ENCODE results near the gene FTO.

Gene FTO

DNA sequence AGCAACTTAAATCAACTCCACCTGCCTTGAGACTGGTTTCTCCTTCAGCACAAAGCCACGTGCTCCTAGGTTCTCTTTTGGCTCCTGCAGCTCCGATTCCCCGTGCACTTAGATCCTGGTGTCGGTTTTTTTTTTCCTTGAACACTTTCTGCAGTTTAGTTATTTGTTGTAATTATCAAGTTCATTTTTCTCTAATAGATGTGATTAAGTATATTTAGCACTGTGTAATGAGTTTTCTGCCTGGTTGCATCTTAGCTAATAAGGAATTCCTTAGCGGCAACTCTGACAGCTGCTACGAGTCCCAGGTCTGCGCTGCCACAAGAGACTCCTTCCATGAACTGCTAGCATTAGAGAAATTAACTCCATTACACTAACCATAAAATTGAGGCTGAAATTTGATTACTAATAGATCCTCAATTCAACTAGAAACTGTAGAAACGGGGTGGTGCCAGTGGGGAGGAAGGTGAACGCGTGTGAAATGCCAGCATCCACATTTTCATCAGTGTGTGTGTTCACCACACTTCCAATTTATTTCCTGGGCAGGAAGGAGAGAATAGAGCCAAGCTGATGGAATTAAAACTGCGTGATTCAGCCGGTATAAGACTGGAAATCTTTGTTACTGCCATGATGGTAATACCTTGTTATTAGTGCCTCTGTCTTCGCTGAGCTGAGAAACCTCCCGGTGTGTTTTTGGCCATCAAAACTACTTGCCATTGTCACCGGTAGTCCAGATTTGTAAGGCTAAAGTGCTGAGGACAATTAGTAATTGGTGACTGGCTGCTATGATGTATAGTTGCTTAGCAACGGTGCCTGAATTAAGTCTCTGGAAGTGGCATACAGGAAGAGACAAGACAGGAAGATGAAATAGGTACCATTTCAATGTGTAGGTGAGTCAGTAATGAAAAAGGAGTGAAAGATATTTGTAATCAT lies 350.2 kb downstream of the FTO start:
- DNase-seq (ENCODE audit: low read depth in 2 of 2), result no peak

DNA sequence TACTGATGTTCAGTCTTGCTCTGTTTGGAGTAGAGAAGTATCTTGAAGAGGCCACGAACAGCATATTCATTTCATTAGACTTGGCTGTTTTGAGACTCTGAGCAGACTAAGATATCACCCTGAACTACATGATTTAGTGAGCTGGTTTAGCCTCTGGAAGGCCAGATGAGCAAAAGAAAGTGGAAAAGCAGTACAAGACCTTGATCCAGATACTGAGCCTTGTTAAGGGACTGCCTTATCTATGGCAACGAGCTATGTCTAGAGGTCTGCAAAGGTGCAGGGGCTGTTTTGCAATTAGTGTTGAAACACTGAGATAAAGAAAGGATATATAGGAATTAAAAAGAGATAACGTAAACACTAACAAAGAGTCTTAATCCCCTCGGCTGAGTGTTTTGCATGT lies 351.2 kb downstream of the FTO start:
- no peak for DNase-seq (ENCODE audit: low read depth in 2 of 2)

DNA sequence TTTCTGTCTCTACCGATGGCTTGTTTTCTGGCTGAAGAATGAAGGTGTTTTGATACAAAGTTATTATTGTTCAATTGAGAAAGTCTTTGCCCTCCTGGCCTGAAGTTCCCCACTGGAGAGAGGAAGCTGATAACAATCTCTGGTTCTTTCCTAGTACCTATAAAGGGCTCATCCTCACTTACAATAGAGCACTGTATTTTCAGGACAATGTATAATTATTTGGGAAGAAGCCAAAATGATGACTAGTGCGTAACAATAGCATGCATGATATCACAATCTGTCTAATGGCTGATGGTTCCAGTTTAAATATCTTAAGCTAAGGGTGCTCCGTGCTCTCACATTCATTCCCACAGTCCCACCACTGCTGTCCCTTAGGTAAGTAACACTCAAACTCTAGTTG lies 351.9 kb downstream of the FTO start:
- DNase-seq (ENCODE audit: low read depth in 2 of 2), result no peak

- no peak for DNase-seq (ENCODE audit: low read depth in 2 of 2)
Measured at GRCh38 chr16:54056921-54057320, 353.0 kb downstream of the FTO start.

GRCh38 chr16:54059319-54059718 lies 355.4 kb downstream of the FTO start:
- no peak for DNase-seq (ENCODE audit: low read depth in 2 of 2)

GRCh38 chr16:54060599-54061421 lies 356.9 kb downstream of the FTO start:
- no peak for DNase-seq (ENCODE audit: low read depth in 2 of 2)

- DNase-seq (ENCODE audit: low read depth in 2 of 2), result no peak
Measured at GRCh38 chr16:54061454-54061853, 357.5 kb downstream of the FTO start.

DNA sequence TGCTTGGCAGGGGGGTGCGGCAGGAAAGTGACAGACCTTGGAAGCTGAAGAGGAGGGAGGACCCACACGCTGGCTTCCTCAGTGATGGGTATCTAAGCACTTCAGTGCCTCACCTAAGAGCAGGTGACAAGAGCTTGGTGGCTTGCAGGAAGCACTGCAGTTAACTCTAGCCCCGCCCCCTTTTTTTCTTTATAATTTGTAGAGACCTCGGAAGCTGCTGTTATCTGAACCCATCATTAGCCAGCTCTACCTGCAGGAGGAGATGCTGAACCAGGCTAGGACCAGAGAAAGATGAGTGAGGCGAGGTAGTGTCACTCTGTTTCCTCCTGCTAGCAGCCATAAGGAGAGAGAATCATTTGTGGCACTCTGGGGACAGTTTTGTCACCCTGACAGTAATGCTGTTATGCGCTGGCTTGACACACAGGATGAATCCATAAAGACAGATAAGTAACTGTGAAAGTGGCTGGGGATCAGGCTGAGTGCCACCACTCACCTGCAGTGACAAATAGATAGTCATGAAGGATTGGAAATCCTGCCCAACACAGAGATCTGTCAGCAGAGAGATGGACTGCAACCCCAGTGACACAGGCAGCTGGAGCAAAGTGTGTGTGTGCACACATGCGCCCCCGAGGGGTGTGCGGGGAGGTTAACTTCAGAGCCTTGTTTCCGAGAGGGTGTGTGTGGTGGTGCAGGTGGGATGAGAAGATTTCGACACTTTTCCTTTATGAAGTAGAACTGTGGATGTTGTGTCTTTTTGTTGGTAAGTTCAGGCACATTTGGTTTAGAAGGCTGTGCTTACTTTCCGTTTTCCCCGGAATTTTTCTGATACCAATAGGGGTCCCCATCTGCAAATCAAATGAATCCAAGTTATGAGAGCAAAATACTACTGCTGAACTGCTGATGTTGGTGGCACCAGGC lies 358.7 kb downstream of the FTO start:
- DNase-seq (ENCODE audit: low read depth in 2 of 2), result no peak

GRCh38 chr16:54063279-54063773 lies 359.4 kb downstream of the FTO start:
- no peak for DNase-seq (ENCODE audit: low read depth in 2 of 2)

- no peak for DNase-seq (ENCODE audit: low read depth in 2 of 2)
Measured at GRCh38 chr16:54066451-54067105, 362.6 kb downstream of the FTO start.

- no peak for DNase-seq (ENCODE audit: low read depth in 2 of 2)
Measured at GRCh38 chr16:54067322-54068065, 363.5 kb downstream of the FTO start.

DNA sequence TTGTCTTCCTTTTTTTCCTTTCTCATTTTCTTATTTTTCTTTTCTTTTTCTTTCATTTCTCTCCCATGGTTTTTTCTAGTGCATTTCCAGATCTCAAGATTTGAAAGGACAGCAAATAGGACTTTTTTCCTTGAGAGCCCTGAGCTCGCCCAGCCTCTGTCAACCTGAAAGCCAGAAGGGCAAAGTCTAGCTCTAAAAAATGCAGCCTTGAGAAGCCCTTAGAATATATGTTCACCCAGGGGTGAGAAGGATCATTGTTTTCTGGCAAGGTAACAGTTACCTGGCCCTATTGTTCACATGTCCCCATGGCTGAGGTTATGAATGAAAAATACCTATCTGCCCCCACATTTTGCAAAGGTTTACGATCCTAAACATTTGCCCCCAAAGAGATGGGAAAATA lies 364.3 kb downstream of the FTO start:
- no peak for DNase-seq (ENCODE audit: low read depth in 2 of 2)

DNA sequence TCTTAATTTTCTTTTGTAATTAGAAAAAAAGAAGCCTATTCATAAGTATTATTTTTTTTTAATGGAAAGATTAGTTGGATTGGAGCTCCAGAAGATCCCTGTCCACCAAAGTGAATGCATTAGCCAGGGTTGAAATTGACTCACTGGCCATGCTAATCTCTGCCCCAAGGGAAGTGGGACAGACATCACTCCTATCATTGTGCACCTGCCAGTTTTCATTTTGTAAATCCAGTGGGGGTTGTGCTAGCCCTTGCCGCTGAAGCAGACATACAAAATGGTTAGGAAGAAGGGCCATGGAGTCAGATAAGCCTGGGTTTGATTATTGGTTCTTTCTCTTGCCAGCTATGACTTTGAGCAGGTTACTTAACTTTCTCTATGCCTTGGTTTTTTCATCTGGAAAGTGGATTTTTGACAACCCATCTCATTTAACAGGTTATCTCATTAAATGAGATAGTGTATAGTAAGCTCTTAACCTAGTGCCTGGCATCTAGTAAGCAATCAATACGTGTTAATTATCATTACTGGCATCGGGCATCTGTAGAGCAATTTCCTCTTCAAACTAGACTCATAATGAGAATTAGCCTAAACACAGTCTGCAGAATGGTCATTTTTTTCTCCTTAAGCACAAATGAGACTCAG lies 365.8 kb downstream of the FTO start:
- DNase-seq (ENCODE audit: low read depth in 2 of 2), result no peak

DNA sequence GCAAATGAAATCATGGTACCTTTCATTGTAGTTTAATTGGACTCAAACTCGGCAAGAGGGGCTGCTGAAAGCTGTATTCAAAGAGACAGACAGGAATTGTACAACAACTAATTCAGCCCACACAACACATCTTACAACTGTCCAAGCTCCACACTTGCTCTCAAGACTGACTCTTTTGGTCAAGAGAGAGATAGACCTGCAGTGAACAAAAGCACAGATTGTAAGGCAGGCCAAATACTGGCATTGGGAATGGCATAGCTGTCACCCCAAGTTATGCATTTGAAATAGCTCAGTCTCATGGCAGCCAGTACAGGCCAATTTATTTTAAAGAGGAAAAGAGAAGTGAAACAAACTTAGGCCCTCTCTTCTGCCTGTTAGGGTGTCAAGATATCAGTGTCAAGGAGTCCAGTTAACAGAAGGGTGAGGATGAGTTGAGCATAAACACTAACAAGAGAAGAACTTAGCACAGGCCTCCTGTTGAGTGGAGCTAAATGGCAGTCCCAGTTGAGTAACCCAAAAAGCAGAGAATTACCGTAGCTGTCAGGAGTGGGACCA lies 366.9 kb downstream of the FTO start:
- DNase-seq (ENCODE audit: low read depth in 2 of 2), result no peak

DNA sequence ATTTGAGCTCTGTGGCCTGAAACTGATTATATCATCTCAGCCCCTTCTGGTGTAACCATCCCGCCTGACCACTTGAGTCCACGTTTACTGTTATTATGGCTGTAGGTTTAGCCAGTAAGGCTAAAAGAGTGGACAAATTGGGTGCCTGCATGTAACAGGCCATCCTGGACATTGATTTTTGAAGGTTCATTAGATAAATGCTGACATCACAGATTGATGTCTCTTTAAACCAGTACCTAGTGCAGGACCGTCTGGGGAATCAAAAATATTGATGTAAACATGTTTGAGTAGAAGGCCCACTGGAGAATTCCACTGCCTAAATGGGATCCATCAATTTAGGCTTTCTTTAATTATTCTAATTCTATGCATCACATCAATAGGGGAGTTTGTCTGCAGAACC lies 367.6 kb downstream of the FTO start:
- DNase-seq (ENCODE audit: low read depth in 2 of 2), result no peak

DNA sequence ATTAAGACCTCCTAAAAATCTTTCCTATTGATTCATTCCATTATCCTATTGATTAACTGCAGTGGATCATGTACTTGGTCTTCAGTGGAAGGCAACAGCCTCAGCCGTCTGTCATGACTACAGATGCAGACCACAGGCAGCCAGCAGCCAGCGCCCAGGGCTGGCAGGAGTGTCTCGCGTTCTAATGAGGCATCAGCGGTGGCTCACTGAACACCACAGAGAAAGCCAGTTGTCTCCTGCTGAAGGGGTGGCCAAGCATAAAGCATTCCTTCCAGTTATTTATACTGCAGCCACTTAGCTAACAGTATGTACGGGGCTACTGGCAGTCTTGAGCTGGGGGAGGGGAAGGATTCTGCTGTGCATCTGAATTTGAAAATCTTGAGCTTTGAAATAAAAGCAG lies 368.3 kb downstream of the FTO start:
- DNase-seq (ENCODE audit: low read depth in 2 of 2), result no peak

- DNase-seq (ENCODE audit: low read depth in 2 of 2), result no peak
Measured at GRCh38 chr16:54073356-54073755, 369.4 kb downstream of the FTO start.

DNA sequence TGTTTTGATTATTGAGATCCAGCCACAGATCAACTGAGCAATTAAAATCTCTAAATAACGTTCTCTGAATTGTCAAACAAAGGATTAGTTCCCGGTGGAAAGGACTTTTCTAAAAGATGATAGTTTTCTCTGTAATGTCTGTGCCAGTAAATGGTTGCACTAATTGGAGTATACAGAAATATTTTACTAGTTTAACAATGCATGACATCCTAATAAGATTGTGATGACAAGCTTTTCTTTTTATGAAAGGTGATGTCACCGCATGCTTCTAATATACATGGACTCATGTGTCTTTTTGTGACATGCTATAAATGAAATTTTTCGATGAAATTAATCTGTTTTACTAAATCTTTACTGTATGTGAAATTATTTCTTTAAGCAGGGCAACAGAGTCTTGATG lies 371.5 kb downstream of the FTO start:
- DNase-seq (ENCODE audit: low read depth in 2 of 2), result no peak

DNA sequence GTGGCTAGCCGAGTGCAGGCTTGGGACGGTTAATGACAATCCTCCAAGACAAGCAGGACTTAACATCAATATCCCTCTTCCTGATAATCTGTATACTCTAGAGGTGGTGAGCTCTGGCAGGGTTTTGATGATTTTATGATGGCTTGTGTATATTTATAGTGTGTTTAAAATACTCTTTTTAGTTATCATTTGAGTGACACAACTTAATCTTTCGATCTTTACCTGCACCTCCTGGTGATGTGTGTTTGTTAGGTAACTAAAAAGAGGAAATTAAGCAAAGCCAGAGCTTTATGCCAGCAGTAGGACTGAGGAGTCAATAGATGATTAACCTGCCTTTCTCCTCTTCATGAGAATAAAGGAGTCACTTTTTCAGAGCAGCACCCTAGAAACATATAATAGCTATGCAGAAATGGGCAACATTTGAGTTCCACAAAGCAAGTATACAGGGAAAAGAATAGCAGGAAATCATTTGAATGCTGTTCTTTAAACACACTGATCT lies 372.1 kb downstream of the FTO start:
- no peak for DNase-seq (ENCODE audit: low read depth in 2 of 2)

Data from stimulated activated CD4-positive, alpha-beta T cell treated with anti-CD3 and anti-CD28 coated beads, Interleukin-15, amount 100 ng/mL, for 48 hours (primary cell).